Ureter (tissue), 1 donor: ENCODE measurements around the gene MAPKAPK3. TPM values are rescaled to one million over a fixed set of nuclear protein-coding genes. Genes with fewer than 3 reads are reported as not detected.

Experiments
- DNase-seq: peaks from one replicate; pipeline ENCODE4 v3.0.0-alpha.2; 2020; ENCODE audit warnings: low spot score
- total RNA-seq: library from RNA; stranded (reverse); gene quantifications from one replicate; pipeline ENCODE4 v1.2.4, GENCODE V29; 2023
- donor health status: DM: yes; HTN: yes; CAD: no.

Gene MAPKAPK3
- total RNA-seq, 1 donor from 2014 or later, result 34.8 TPM

GRCh38 chr3:50587373-50587772, 29.6 kb upstream of the MAPKAPK3 start:
- DNase-seq, result no peak

GRCh38 chr3:50587806-50588758, 28.9 kb upstream of the MAPKAPK3 start:
- DNase-seq, result no peak

GRCh38 chr3:50588759-50589433, 28.1 kb upstream of the MAPKAPK3 start:
- no peak for DNase-seq

DNA sequence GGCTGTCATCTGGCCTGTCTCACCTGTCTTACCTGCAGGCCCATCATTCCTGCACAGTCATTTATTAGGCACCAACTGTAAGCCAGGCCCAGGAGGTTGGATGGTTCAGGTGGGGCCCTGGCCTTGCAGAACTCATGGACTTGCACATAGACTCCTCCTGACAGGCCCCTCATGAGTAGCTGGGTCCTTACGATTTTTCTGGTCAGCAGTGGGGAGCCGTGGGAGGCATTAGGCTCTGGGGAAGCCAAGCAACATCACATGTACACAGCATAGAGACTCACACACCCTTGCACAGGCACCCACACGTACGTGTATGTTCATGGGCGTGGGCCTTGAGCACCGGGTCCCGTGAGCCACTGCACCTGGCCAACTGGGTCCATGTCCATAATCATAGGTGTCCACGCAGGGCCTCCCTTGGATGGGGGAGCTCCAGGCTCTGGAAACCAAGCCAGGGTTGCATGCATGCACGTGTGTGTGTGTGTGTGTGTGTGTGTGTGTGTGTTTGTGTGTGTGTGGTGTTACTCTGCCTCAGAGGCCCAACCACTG, 25.7 kb upstream of the MAPKAPK3 start:
- no peak for DNase-seq

- DNase-seq, result no peak
These were observed 24.4 kb upstream of the MAPKAPK3 start for GRCh38 chr3:50592568-50592967.

DNA sequence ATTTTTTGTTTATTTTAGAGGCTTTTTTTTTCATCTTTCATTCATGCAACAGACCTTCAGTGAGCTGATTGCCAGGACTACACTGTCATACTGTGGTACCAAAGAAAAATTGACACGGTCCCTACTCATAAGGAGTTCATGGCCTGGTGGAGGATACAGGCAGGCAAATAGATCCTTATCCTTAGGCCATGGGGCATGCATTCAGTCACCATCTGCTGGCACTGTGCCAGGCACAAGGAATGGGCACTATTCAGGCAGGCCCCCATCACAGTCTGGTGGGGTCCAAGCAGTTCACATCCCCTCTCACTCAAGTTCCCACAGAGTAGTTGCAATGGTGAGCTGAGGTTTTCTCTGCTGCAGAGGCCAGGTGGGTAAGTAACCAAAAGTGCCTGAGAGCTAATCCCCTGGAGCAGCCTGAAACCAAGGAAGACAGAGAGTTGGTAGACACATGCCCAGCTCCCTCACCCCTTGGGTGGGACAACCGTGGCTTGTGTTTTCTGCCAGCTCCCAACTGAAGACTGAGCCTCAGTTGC, 22.6 kb upstream of the MAPKAPK3 start:
- no peak for DNase-seq

- DNase-seq, result no peak
These were observed 17.7 kb upstream of the MAPKAPK3 start for GRCh38 chr3:50599115-50599715.

DNA sequence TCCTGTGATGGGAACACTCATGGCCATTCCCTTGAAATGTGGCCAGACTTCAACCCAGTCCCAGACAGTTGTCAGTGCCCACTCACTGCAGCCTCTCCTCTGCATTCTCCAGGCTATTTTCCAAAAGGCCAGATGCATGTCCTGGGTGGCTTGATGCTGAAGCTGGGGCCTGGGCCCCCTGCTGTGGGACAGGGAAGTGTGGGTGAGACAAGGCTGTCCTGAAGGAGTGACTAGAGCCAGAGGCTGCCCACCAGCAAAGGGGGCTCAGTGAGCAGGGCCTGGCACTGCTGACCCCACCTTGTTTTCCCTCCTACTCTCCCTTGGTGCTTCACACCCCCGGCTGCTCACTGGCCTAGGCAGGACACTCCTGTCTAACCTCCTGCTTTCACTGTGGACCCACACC, 17.2 kb upstream of the MAPKAPK3 start:
- no peak for DNase-seq

- no peak for DNase-seq
These were observed 16.7 kb upstream of the MAPKAPK3 start for GRCh38 chr3:50600141-50600753.

- peak; percentile 97 for DNase-seq
These were observed 15.9 kb upstream of the MAPKAPK3 start for GRCh38 chr3:50600841-50601591.

DNA sequence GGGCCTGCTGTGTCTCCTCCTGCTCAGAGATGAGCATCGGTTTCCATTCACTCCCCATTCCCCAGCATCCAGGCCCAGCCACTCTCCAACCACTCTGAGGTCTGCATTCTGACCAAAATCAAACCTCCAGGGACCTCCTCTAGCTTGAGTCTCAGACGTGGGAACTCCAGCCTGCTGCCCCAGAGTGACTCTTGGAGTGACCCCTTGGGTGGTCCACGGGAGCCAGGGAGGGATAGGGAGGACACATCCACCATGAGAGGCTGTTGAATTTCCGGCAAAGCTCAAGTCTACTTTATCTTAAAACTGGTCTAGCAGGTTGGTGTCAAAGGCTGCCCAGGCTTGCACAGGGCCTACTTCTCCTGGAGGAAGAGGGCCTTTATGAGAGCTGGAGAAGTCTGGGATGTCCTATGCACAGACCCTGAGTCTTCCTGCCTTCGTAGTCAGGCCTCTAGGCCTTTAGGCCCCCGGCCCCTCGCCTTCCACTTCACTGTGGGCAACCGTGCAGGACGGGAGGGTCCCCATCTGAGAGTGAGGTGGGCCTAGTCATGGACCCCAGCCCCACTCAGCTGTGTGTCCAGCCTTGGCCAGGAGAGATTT, 14.3 kb upstream of the MAPKAPK3 start:
- peak; percentile 74 for DNase-seq

- DNase-seq, result no peak
These were observed 13.5 kb upstream of the MAPKAPK3 start for GRCh38 chr3:50603261-50604109.

- no peak for DNase-seq
These were observed 12.8 kb upstream of the MAPKAPK3 start for GRCh38 chr3:50604110-50604621.

GRCh38 chr3:50604628-50605588, 12.0 kb upstream of the MAPKAPK3 start:
- no peak for DNase-seq

GRCh38 chr3:50605901-50606326, 11.0 kb upstream of the MAPKAPK3 start:
- no peak for DNase-seq

GRCh38 chr3:50606596-50606995, 10.4 kb upstream of the MAPKAPK3 start:
- no peak for DNase-seq

GRCh38 chr3:50607271-50608091, 9.5 kb upstream of the MAPKAPK3 start:
- DNase-seq, result no peak
